WTC11 (cell line): ENCODE data around the gene ASCC1. TPM values are rescaled to one million over a fixed set of nuclear protein-coding genes. Genes with fewer than 3 reads are reported as not detected.

Experiments used
- ATAC-seq: fragments of 200-7000 bp; cut with Tn5 transposase; 2 replicates; pipeline ENCODE4 v1.10.0; 2021; ENCODE audit warnings: mild to moderate bottlenecking, moderate library complexity
- CTCF ChIA-PET: fragments of 300-600 bp; sonication (Branson Sonifier 250); formaldehyde crosslinking; loops from one replicate; lab custom pipeline; 2021; ENCODE audit warnings: antibody characterized with exemption; lab: Charles Lee
- POLR2A ChIA-PET: fragments of 350-600 bp; sonication (Branson Sonifier 250); formaldehyde crosslinking; loops from one replicate; lab custom pipeline; 2021; ENCODE audit warnings: antibody characterized with exemption; lab: Charles Lee
- DNase-seq: peaks from one replicate; pipeline ENCODE4 v3.0.0; 2021; ENCODE audit warnings: low spot score
- H3K27ac Mint-ChIP-seq: 2 replicates; pipeline ENCODE4 v1.8.0; 2021; ENCODE audit warnings: mixed read lengths
- H3K27me3 Mint-ChIP-seq: 2 replicates; pipeline ENCODE4 v1.8.0; 2021; ENCODE audit warnings: low read depth, mild to moderate bottlenecking, moderate library complexity, mixed read lengths
- H3K36me3 Mint-ChIP-seq: 2 replicates; pipeline ENCODE4 v1.8.0; 2021; ENCODE audit warnings: mixed read lengths
- H3K4me1 Mint-ChIP-seq: 2 replicates; pipeline ENCODE4 v1.8.0; 2022; ENCODE audit warnings: mixed read lengths
- H3K4me3 Mint-ChIP-seq: 2 replicates; pipeline ENCODE4 v1.8.0; 2021; ENCODE audit warnings: mild to moderate bottlenecking, moderate library complexity, mixed read lengths
- H3K9me3 Mint-ChIP-seq: 2 replicates; pipeline ENCODE4 v1.8.0; 2021; ENCODE audit warnings: mixed read lengths
- ARID4B ChIP-seq: sonication (generic); formaldehyde crosslinking; IDR thresholded peaks from 2 replicates; pipeline ENCODE4 v1.8.0; 2023; ENCODE audit warnings: missing genetic modification reagents, mild to moderate bottlenecking, borderline replicate concordance
- CREB1 ChIP-seq: sonication (generic); formaldehyde crosslinking; IDR thresholded peaks from 2 replicates; pipeline ENCODE4 v1.8.0; 2023; ENCODE audit warnings: mild to moderate bottlenecking, missing genetic modification reagents
- ESRRA ChIP-seq: sonication (generic); formaldehyde crosslinking; IDR thresholded peaks from 2 replicates; pipeline ENCODE4 v1.8.1; 2022; ENCODE audit warnings: mild to moderate bottlenecking, missing genetic modification reagents, borderline replicate concordance
- FOXJ3 ChIP-seq: sonication (generic); formaldehyde crosslinking; IDR thresholded peaks from 2 replicates; pipeline ENCODE4 v1.9.0; 2021; ENCODE audit warnings: missing genetic modification reagents, mild to moderate bottlenecking, borderline replicate concordance
- KAT7 ChIP-seq: sonication (generic); formaldehyde crosslinking; IDR thresholded peaks from 2 replicates; pipeline ENCODE4 v1.8.1; 2023; ENCODE audit warnings: missing genetic modification reagents, mild to moderate bottlenecking, borderline replicate concordance
- MXD4 ChIP-seq: fragments of 250-450 bp; sonication (Bioruptor Pico); IDR thresholded peaks from 2 replicates; pipeline ENCODE4 v1.8.0; 2021; ENCODE audit warnings: mild to moderate bottlenecking, moderate library complexity, borderline replicate concordance
- OVOL2 ChIP-seq: fragments of 250-450 bp; sonication (Bioruptor Pico); IDR thresholded peaks from 2 replicates; pipeline ENCODE4 v1.9.0; 2021; ENCODE audit warnings: mild to moderate bottlenecking, borderline replicate concordance
- SMAD3 ChIP-seq: sonication (generic); formaldehyde crosslinking; IDR thresholded peaks from 2 replicates; pipeline ENCODE4 v1.8.0; 2022; ENCODE audit warnings: missing genetic modification reagents, mild to moderate bottlenecking, borderline replicate concordance
- SMAD4 ChIP-seq: sonication (generic); formaldehyde crosslinking; IDR thresholded peaks from 2 replicates; pipeline ENCODE4 v1.8.0; 2022; ENCODE audit warnings: mild to moderate bottlenecking, missing genetic modification reagents
- TCF7 ChIP-seq: sonication (generic); formaldehyde crosslinking; IDR thresholded peaks from 2 replicates; pipeline ENCODE4 v1.8.0; 2022; ENCODE audit warnings: mild to moderate bottlenecking, low read depth, missing genetic modification reagents, moderate library complexity
- TP53 ChIP-seq: sonication (generic); formaldehyde crosslinking; IDR thresholded peaks from 2 replicates; pipeline ENCODE4 v1.8.1; 2023; ENCODE audit warnings: mild to moderate bottlenecking, missing genetic modification reagents
- ZBTB21 ChIP-seq: sonication (generic); formaldehyde crosslinking; IDR thresholded peaks from 2 replicates; pipeline ENCODE4 v1.8.1; 2023; ENCODE audit warnings: mild to moderate bottlenecking, missing genetic modification reagents, borderline replicate concordance
- ZBTB43 ChIP-seq: sonication (generic); formaldehyde crosslinking; IDR thresholded peaks from 2 replicates; pipeline ENCODE4 v1.8.1; 2023; ENCODE audit warnings: mild to moderate bottlenecking, missing genetic modification reagents
- ZNF121 ChIP-seq: sonication (generic); formaldehyde crosslinking; IDR thresholded peaks from 2 replicates; pipeline ENCODE4 v1.8.0; 2023; ENCODE audit warnings: missing genetic modification reagents
- ZNF219 ChIP-seq: sonication (generic); formaldehyde crosslinking; IDR thresholded peaks from 2 replicates; pipeline ENCODE4 v1.8.0; 2023; ENCODE audit warnings: missing genetic modification reagents, mild to moderate bottlenecking, borderline replicate concordance
- total RNA-seq: library from RNA; stranded (reverse); gene quantifications from 3 replicates; pipeline ENCODE4 v1.2.3, GENCODE V29; 2021
- TF ChIP-seq, protein P1 (sequence below): sonication (generic); formaldehyde crosslinking; IDR thresholded peaks from 2 replicates; pipeline ENCODE4 v1.8.1; 2023; ENCODE audit warnings: mild to moderate bottlenecking, missing genetic modification reagents, moderate library complexity
- TF ChIP-seq, protein P2 (sequence below): fragments of 250-450 bp; sonication (Bioruptor Pico); IDR thresholded peaks from 2 replicates; pipeline ENCODE4 v1.9.0; 2021; ENCODE audit warnings: mild to moderate bottlenecking, borderline replicate concordance
- TF ChIP-seq, protein P3 (sequence below): fragments of 250-450 bp; sonication (Bioruptor Pico); conservative IDR thresholded peaks from 2 replicates; pipeline ENCODE4 v1.9.0; 2021; ENCODE audit warnings: mild to moderate bottlenecking

ASCC1 gene
- total RNA-seq, 1 experiment from 2014 or later: 30.4 TPM

DNA sequence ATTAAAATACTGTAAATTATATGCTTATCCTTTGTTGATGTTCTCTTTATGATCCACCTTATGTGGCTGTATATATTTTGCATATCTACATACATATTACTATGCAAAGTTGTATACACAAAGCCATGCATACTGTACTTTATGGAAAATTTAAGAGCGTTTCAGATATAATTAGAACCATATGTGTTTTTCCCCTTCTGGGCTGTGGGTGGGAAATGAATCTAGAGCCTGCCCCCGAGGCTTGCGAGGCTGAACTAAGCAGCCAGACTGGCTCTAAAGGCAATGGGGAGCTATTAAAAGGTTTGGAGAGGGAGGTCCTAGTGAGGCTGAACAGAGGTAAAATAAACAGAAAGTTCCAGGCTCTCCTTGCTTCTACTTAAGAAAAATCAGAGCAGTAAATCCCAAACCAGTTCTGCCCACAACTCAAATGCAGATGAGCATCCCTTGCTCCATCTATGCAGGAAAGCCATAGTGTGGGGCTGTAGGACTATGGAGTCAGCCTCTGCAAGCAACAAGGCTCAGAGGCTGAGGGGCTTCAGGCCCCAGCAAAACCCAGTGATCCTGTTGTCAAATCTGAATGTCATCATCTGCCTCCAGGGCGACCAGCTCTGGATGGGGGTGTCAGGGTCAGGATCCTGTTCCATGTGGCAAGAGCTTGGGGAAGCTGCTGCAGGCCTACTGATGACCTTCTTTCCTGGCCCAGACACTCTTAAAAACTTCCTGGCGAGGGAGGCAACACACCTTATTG, 43.6 kb upstream of the ASCC1 start:
- Mint-ChIP-seq H3K9me3 (no peaks in the 10 kb centered on the region), H3K4me1 (peaks cover 68% of the 10 kb centered on the region), H3K27ac (peak overlapping the region; percentile 99)
- ATAC-seq (no peak), DNase-seq (no peak)
- CTCF ChIA-PET: interaction anchor here (1.4 to 6.1 kb wide), 9 partner anchors 12 to 133 kb away, joined by 3 to 75 read pairs (median 11); partner anchors contain the start of gene DDIT4
- no peak for TF ChIP-seq OVOL2 (CRISPR knock-in tag)
- TF ChIP-seq FOXJ3 (CRISPR knock-in tag): no peak
- no peak for TF ChIP-seq SMAD4 (CRISPR knock-in tag)
- TF ChIP-seq, protein P1, sequence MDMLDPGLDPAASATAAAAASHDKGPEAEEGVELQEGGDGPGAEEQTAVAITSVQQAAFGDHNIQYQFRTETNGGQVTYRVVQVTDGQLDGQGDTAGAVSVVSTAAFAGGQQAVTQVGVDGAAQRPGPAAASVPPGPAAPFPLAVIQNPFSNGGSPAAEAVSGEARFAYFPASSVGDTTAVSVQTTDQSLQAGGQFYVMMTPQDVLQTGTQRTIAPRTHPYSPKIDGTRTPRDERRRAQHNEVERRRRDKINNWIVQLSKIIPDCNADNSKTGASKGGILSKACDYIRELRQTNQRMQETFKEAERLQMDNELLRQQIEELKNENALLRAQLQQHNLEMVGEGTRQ (CRISPR knock-in tag): no peak
- TF ChIP-seq, protein P2, sequence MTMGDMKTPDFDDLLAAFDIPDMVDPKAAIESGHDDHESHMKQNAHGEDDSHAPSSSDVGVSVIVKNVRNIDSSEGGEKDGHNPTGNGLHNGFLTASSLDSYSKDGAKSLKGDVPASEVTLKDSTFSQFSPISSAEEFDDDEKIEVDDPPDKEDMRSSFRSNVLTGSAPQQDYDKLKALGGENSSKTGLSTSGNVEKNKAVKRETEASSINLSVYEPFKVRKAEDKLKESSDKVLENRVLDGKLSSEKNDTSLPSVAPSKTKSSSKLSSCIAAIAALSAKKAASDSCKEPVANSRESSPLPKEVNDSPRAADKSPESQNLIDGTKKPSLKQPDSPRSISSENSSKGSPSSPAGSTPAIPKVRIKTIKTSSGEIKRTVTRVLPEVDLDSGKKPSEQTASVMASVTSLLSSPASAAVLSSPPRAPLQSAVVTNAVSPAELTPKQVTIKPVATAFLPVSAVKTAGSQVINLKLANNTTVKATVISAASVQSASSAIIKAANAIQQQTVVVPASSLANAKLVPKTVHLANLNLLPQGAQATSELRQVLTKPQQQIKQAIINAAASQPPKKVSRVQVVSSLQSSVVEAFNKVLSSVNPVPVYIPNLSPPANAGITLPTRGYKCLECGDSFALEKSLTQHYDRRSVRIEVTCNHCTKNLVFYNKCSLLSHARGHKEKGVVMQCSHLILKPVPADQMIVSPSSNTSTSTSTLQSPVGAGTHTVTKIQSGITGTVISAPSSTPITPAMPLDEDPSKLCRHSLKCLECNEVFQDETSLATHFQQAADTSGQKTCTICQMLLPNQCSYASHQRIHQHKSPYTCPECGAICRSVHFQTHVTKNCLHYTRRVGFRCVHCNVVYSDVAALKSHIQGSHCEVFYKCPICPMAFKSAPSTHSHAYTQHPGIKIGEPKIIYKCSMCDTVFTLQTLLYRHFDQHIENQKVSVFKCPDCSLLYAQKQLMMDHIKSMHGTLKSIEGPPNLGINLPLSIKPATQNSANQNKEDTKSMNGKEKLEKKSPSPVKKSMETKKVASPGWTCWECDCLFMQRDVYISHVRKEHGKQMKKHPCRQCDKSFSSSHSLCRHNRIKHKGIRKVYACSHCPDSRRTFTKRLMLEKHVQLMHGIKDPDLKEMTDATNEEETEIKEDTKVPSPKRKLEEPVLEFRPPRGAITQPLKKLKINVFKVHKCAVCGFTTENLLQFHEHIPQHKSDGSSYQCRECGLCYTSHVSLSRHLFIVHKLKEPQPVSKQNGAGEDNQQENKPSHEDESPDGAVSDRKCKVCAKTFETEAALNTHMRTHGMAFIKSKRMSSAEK (CRISPR knock-in tag): no peak
- TF ChIP-seq ZNF121: no peak
- TF ChIP-seq TCF7 (CRISPR knock-in tag): no peak
- TF ChIP-seq ZNF219 (CRISPR knock-in tag): no peak
- TF ChIP-seq MXD4 (CRISPR knock-in tag): no peak
- no peak for TF ChIP-seq ESRRA (CRISPR knock-in tag)
- TF ChIP-seq SMAD3 (CRISPR knock-in tag): no peak
- TF ChIP-seq, all 79 proteins: peak for 0
- no peak overlapping the region for H3K4me3 Mint-ChIP-seq
- POLR2A ChIA-PET: interaction anchor here (1.1 to 3.9 kb wide), 7 partner anchors 12 to 67 kb away, joined by 3 to 182 read pairs (median 23); partner anchors contain the start of genes ANAPC16, ASCC1 and DDIT4
- H3K27me3 Mint-ChIP-seq: no peaks in the 10 kb centered on the region; the same call in 1 of the 2 replicates
- no peaks in the 10 kb centered on the region for H3K36me3 Mint-ChIP-seq

- DNase-seq: no peak
- CTCF ChIA-PET: interaction anchor here (0.6 to 6.1 kb wide), 12 partner anchors 11 to 132 kb away, joined by 3 to 75 read pairs (median 6); partner anchors contain the start of gene DDIT4
- POLR2A ChIA-PET: interaction anchor here (0.6 to 3.9 kb wide), 4 partner anchors 10 to 21 kb away, joined by 3 to 182 read pairs (median 16); partner anchors contain the start of gene DDIT4
- Mint-ChIP-seq H3K27ac (0 out of 2 replicates have a peak overlapping the region, but pooled peaks have one; percentile 7), H3K4me1 (peaks cover 63% of the 10 kb centered on the region), H3K4me3 (no peak overlapping the region), H3K36me3 (no peaks in the 10 kb centered on the region), H3K9me3 (no peaks in the 10 kb centered on the region), H3K27me3 (no peaks in the 10 kb centered on the region; the same call in 1 of the 2 replicates)
- ATAC-seq: no peak
- TF ChIP-seq CREB1 (no peak), ZBTB21 (CRISPR knock-in tag) (no peak), SMAD4 (CRISPR knock-in tag) (no peak), ZBTB43 (CRISPR knock-in tag) (no peak), KAT7 (no peak), ARID4B (CRISPR knock-in tag) (no peak), TP53 (CRISPR knock-in tag) (no peak)
- TF ChIP-seq, protein P1 (CRISPR knock-in tag): no peak
- TF ChIP-seq, protein P3, sequence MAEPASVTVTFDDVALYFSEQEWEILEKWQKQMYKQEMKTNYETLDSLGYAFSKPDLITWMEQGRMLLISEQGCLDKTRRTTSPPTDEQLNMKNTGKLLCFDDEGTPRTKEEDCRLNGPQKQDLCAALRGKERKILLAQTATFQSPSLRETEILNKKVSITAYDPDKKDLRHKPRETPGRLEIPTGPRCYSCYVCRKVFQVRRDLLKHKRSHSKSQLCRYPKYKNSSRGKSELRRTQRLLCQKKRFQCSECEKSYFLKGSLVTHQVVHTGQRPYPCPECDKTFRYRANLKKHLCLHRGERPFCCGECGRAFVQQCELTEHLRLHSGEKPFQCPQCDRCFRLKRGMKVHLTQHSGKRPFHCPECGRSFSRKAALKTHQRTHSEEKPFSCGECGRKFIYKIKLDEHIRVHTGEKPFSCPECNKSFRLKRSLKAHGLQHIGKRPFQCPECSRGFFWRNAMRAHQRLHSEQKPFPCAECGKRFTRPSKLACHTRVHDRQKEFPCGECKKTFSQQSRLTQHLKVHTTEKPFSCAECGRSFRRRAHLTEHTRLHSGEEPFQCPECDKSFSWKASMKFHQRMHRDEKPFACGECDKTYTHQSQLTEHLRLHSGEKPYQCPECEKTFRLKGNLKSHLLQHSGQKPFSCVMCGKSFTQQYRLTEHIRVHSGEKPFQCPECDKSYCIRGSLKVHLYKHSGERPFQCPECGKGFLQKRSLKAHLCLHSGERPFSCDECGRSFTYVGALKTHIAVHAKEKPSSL (CRISPR knock-in tag): no peak
These were observed 42.5 kb upstream of the ASCC1 start for GRCh38 chr10:72258617-72259016.
